Measurements from ENCODE around the gene HSD17B8. TPM values are rescaled to one million over a fixed set of nuclear protein-coding genes. Genes with fewer than 3 reads are reported as not detected.
A peak's percentile ranks its signal among the peaks of the same experiment; 100 is the strongest.

Gene HSD17B8
- total and polyA plus RNA-seq, 8 donors, result 8.0 to 29.9 (median 21.5) TPM; not detected in 1

- Histone ChIP-seq H3K4me1 (peaks cover 58 to 78% (median 75%) of the 10 kb centered on the region in 4 donors), H3K9me3 (no peaks in the 10 kb centered on the region), H3K27me3 (no peaks in the 10 kb centered on the region), H3K27ac (peak overlapping the region; percentile 94 to 98 (median 97)), H3K4me3 (peak overlapping the region; percentile 77 to 94 (median 86)), H3K36me3 (peaks cover 28 to 43% (median 38%) of the 10 kb centered on the region in 4 donors)
- intact Hi-C loops (cut with DNase I; ENCODE audit: low total_unique reads), result no loop called here
- WGBS, 5 donors, result 1 to 6% (median 1%) methylated on average over 7 to 14 of the region's 14 CpGs
- no peak for DNase-seq
- TF ChIP-seq, protein P1, sequence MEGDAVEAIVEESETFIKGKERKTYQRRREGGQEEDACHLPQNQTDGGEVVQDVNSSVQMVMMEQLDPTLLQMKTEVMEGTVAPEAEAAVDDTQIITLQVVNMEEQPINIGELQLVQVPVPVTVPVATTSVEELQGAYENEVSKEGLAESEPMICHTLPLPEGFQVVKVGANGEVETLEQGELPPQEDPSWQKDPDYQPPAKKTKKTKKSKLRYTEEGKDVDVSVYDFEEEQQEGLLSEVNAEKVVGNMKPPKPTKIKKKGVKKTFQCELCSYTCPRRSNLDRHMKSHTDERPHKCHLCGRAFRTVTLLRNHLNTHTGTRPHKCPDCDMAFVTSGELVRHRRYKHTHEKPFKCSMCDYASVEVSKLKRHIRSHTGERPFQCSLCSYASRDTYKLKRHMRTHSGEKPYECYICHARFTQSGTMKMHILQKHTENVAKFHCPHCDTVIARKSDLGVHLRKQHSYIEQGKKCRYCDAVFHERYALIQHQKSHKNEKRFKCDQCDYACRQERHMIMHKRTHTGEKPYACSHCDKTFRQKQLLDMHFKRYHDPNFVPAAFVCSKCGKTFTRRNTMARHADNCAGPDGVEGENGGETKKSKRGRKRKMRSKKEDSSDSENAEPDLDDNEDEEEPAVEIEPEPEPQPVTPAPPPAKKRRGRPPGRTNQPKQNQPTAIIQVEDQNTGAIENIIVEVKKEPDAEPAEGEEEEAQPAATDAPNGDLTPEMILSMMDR (IDR thresholded peaks at IDR 0.05), result no peak
- no peak for TF ChIP-seq EP300 (IDR thresholded peaks at IDR 0.05)
- TF ChIP-seq POLR2A (IDR thresholded peaks at IDR 0.05), result no peak
- no peak for TF ChIP-seq POLR2AphosphoS5 (IDR thresholded peaks at IDR 0.05)
These were observed 3.3 kb upstream of the HSD17B8 start for GRCh38 chr6:33201147-33201545.

DNA sequence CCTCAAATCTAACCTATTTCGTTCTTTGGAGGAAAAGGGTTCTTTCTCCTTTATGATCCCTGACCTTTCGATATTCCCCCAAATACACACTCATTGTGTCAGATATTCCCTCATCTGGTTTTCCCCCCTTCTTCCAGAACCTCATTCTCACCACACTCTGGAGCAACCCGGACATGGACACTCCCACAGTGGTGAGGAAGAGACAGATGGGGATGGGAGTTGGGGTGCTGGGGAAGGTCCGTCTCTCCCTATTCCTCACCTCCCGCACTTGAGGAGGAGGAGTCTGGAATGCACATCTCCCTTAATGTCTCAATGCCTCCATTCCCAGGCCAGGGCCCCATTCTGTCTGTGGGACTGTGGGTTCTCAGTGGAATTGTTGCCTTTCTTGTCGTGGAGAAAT, 2.5 kb upstream of the HSD17B8 start:
- peaks cover 60 to 80% (median 77%) of the 10 kb centered on the region in 4 donors for H3K4me1 ChIP-seq
- intact Hi-C loops (cut with DNase I; ENCODE audit: low total_unique reads), result no loop called here
- no peak for DNase-seq
- TF ChIP-seq EP300 (IDR thresholded peaks at IDR 0.05) (no peak), POLR2AphosphoS5 (IDR thresholded peaks at IDR 0.05) (no peak), POLR2A (IDR thresholded peaks at IDR 0.05) (no peak)
- TF ChIP-seq, protein P1 (IDR thresholded peaks at IDR 0.05), result no peak
- WGBS, 5 donors, result 46 to 73% (median 51%) methylated on average over 6 of the region's 6 CpGs
- H3K9me3 ChIP-seq, result no peaks in the 10 kb centered on the region
- peaks cover 22 to 36% (median 30%) of the 10 kb centered on the region in 4 donors for H3K36me3 ChIP-seq
- H3K4me3 ChIP-seq, result peak overlapping the region; percentile 77 to 94 (median 86)
- peak overlapping the region in 4 of 5 donors; percentile 95 to 98 (median 98) for H3K27ac ChIP-seq
- no peaks in the 10 kb centered on the region for H3K27me3 ChIP-seq

- DNase-seq, result peak in 1 of 2 donors; percentile 1
- no peak for TF ChIP-seq POLR2AphosphoS5 (IDR thresholded peaks at IDR 0.05)
- no peak for TF ChIP-seq POLR2A (IDR thresholded peaks at IDR 0.05)
- peaks cover 17 to 27% (median 23%) of the 10 kb centered on the region in 4 donors for H3K36me3 ChIP-seq
- intact Hi-C loops (cut with DNase I; ENCODE audit: low total_unique reads), result no loop called here
- peak overlapping the region in 2 of 4 donors; percentile 91 to 94 for H3K4me3 ChIP-seq
- H3K27ac ChIP-seq, result no peak overlapping the region
- H3K4me1 ChIP-seq, result peaks cover 57 to 80% (median 77%) of the 10 kb centered on the region in 4 donors
- no peaks in the 10 kb centered on the region for H3K9me3 ChIP-seq
- no peaks in the 10 kb centered on the region for H3K27me3 ChIP-seq
- 60 to 86% (median 72%) methylated on average over 5 to 6 of the region's 6 CpGs for whole genome bisulfite sequencing, 5 donors
These were observed 1.7 kb upstream of the HSD17B8 start for GRCh38 chr6:33202799-33203198.

GRCh38 chr6:33203443-33204164, 851 bp upstream of the HSD17B8 start:
- H3K27me3 ChIP-seq, result no peaks in the 10 kb centered on the region
- peaks cover 50 to 72% (median 69%) of the 10 kb centered on the region in 4 donors for H3K4me1 ChIP-seq
- peak overlapping the region in 2 of 5 donors; percentile 81 for H3K27ac ChIP-seq
- peaks cover 17 to 24% (median 22%) of the 10 kb centered on the region in 4 donors for H3K36me3 ChIP-seq
- intact Hi-C loops (cut with DNase I; ENCODE audit: low total_unique reads), result no loop called here
- TF ChIP-seq, protein P1 (IDR thresholded peaks at IDR 0.05), result no peak
- no peak for TF ChIP-seq POLR2AphosphoS5 (IDR thresholded peaks at IDR 0.05)
- no peak for TF ChIP-seq EP300 (IDR thresholded peaks at IDR 0.05)
- no peak for TF ChIP-seq POLR2A (IDR thresholded peaks at IDR 0.05)
- peak overlapping the region in 1 of 4 donors; percentile 74 for H3K4me3 ChIP-seq
- DNase-seq, result peak in 1 of 2 donors; percentile 4
- H3K9me3 ChIP-seq, result no peaks in the 10 kb centered on the region
- WGBS, 5 donors, result 56 to 84% (median 67%) methylated on average over 7 of the region's 7 CpGs

GRCh38 chr6:33204165-33204414, 365 bp upstream of the HSD17B8 start:
- intact Hi-C loops (cut with DNase I; ENCODE audit: low total_unique reads), result no loop called here
- Histone ChIP-seq H3K9me3 (no peaks in the 10 kb centered on the region), H3K27me3 (no peaks in the 10 kb centered on the region), H3K27ac (peak overlapping the region in 3 of 5 donors; percentile 81 to 86 (median 81)), H3K36me3 (peaks cover 17 to 24% (median 22%) of the 10 kb centered on the region in 4 donors), H3K4me1 (peaks cover 50 to 74% (median 69%) of the 10 kb centered on the region in 4 donors), H3K4me3 (peak overlapping the region; percentile 59 to 83 (median 72))
- TF ChIP-seq POLR2A (IDR thresholded peaks at IDR 0.05), result no peak
- TF ChIP-seq, protein P1 (IDR thresholded peaks at IDR 0.05), result no peak
- no peak for TF ChIP-seq EP300 (IDR thresholded peaks at IDR 0.05)
- TF ChIP-seq POLR2AphosphoS5 (IDR thresholded peaks at IDR 0.05), result no peak
- no peak for DNase-seq
- 1 to 5% (median 3%) methylated on average over 4 of the region's 4 CpGs for WGBS, 5 donors
